ENCODE measurements around the gene KCNQ5. TPM values are rescaled to one million over a fixed set of nuclear protein-coding genes. Genes with fewer than 3 reads are reported as not detected.

The KCNQ5 gene
- total and polyA plus RNA-seq, 4 donors = 0.15 to 8.1 (median 2.4) TPM

GRCh38 chr6:72677740-72678139 lies 55.9 kb downstream of the KCNQ5 start:
- intact Hi-C loops (cut with DNase I) = no loop called here
- Histone ChIP-seq H3K27ac (ENCODE audit: low read depth in 1 of 2, low read length in 2 of 2) (no peak overlapping the region), H3K36me3 (ENCODE audit: control insufficient read depth in 1 of 2, insufficient read depth in 2 of 2, low read length in 1 of 2) (no peaks in the 10 kb centered on the region), H3K4me1 (ENCODE audit: control insufficient read depth in 1 of 2, insufficient read depth in 2 of 2, low read length in 2 of 2) (no peaks in the 10 kb centered on the region), H3K4me3 (ENCODE audit: low read length in 2 of 2) (no peak overlapping the region), H3K9me3 (ENCODE audit: control insufficient read depth, low read length) (no peaks in the 10 kb centered on the region), H3K27me3 (ENCODE audit: control insufficient read depth in 1 of 2, insufficient read depth in 2 of 2, low read length in 1 of 2) (no peaks in the 10 kb centered on the region)
- 83 to 86% methylated on average over 1 of the region's 1 CpG for WGBS, 2 donors
- no peak for DNase-seq
- no peak for ATAC-seq (ENCODE audit: low FRiP score)

GRCh38 chr6:72683797-72684196 lies 61.9 kb downstream of the KCNQ5 start:
- intact Hi-C loops (cut with DNase I) = no loop called here
- no peak for ATAC-seq (ENCODE audit: low FRiP score)
- Histone ChIP-seq H3K9me3 (ENCODE audit: control insufficient read depth, low read length) (no peaks in the 10 kb centered on the region), H3K4me3 (ENCODE audit: low read length in 2 of 2) (no peak overlapping the region), H3K36me3 (ENCODE audit: control insufficient read depth in 1 of 2, insufficient read depth in 2 of 2, low read length in 1 of 2) (no peaks in the 10 kb centered on the region), H3K4me1 (ENCODE audit: control insufficient read depth in 1 of 2, insufficient read depth in 2 of 2, low read length in 2 of 2) (peaks cover 0 to 1% of the 10 kb centered on the region in 2 donors), H3K27me3 (ENCODE audit: control insufficient read depth in 1 of 2, insufficient read depth in 2 of 2, low read length in 1 of 2) (no peaks in the 10 kb centered on the region), H3K27ac (ENCODE audit: low read depth in 1 of 2, low read length in 2 of 2) (no peak overlapping the region)
- no peak for DNase-seq
- WGBS, 2 donors = 98% methylated on average over 3 of the region's 3 CpGs

GRCh38 chr6:72689107-72689954 lies 67.5 kb downstream of the KCNQ5 start:
- Histone ChIP-seq H3K4me3 (ENCODE audit: low read length in 2 of 2) (no peak overlapping the region), H3K9me3 (ENCODE audit: control insufficient read depth, low read length) (no peaks in the 10 kb centered on the region), H3K27me3 (ENCODE audit: control insufficient read depth in 1 of 2, insufficient read depth in 2 of 2, low read length in 1 of 2) (no peaks in the 10 kb centered on the region), H3K27ac (ENCODE audit: low read depth in 1 of 2, low read length in 2 of 2) (no peak overlapping the region), H3K4me1 (ENCODE audit: control insufficient read depth in 1 of 2, insufficient read depth in 2 of 2, low read length in 2 of 2) (no peaks in the 10 kb centered on the region), H3K36me3 (ENCODE audit: control insufficient read depth in 1 of 2, insufficient read depth in 2 of 2, low read length in 1 of 2) (no peaks in the 10 kb centered on the region)
- no peak for DNase-seq
- 78 to 80% methylated on average over 7 of the region's 7 CpGs for WGBS, 2 donors
- ATAC-seq (ENCODE audit: low FRiP score) = no peak
- intact Hi-C loops (cut with DNase I) = no loop called here

- no peak for DNase-seq
- H3K36me3 ChIP-seq (ENCODE audit: control insufficient read depth in 1 of 2, insufficient read depth in 2 of 2, low read length in 1 of 2) = peaks cover 0 to 3% of the 10 kb centered on the region in 2 donors
- no peak for ATAC-seq (ENCODE audit: low FRiP score)
- H3K4me3 ChIP-seq (ENCODE audit: low read length in 2 of 2) = no peak overlapping the region
- no peaks in the 10 kb centered on the region for H3K27me3 ChIP-seq (ENCODE audit: control insufficient read depth in 1 of 2, insufficient read depth in 2 of 2, low read length in 1 of 2)
- no peaks in the 10 kb centered on the region for H3K9me3 ChIP-seq (ENCODE audit: control insufficient read depth, low read length)
- no peaks in the 10 kb centered on the region for H3K4me1 ChIP-seq (ENCODE audit: control insufficient read depth in 1 of 2, insufficient read depth in 2 of 2, low read length in 2 of 2)
- no peak overlapping the region for H3K27ac ChIP-seq (ENCODE audit: low read depth in 1 of 2, low read length in 2 of 2)
- 87 to 88% methylated on average over 6 of the region's 6 CpGs for WGBS, 2 donors
- intact Hi-C loops (cut with DNase I) = no loop called here
Measured at GRCh38 chr6:72691249-72691648, 69.4 kb downstream of the KCNQ5 start.

- DNase-seq = no peak
- H3K4me3 ChIP-seq (ENCODE audit: low read length in 2 of 2) = no peak overlapping the region
- ATAC-seq (ENCODE audit: low FRiP score) = no peak
- 95 to 99% methylated on average over 3 of the region's 3 CpGs for WGBS, 2 donors
- no peaks in the 10 kb centered on the region for H3K4me1 ChIP-seq (ENCODE audit: control insufficient read depth in 1 of 2, insufficient read depth in 2 of 2, low read length in 2 of 2)
- no peaks in the 10 kb centered on the region for H3K27me3 ChIP-seq (ENCODE audit: control insufficient read depth in 1 of 2, insufficient read depth in 2 of 2, low read length in 1 of 2)
- no peaks in the 10 kb centered on the region for H3K9me3 ChIP-seq (ENCODE audit: control insufficient read depth, low read length)
- H3K27ac ChIP-seq (ENCODE audit: low read depth in 1 of 2, low read length in 2 of 2) = no peak overlapping the region
- H3K36me3 ChIP-seq (ENCODE audit: control insufficient read depth in 1 of 2, insufficient read depth in 2 of 2, low read length in 1 of 2) = peaks cover 0 to 3% of the 10 kb centered on the region in 2 donors
- intact Hi-C loops (cut with DNase I) = no loop called here
Measured at GRCh38 chr6:72696055-72696454, 74.2 kb downstream of the KCNQ5 start.

GRCh38 chr6:72699159-72699558 lies 77.3 kb downstream of the KCNQ5 start:
- 78 to 81% methylated on average over 1 of the region's 1 CpG for WGBS, 2 donors
- DNase-seq = no peak
- intact Hi-C loops (cut with DNase I) = no loop called here
- Histone ChIP-seq H3K27me3 (ENCODE audit: control insufficient read depth in 1 of 2, insufficient read depth in 2 of 2, low read length in 1 of 2) (no peaks in the 10 kb centered on the region), H3K4me3 (ENCODE audit: low read length in 2 of 2) (no peak overlapping the region), H3K27ac (ENCODE audit: low read depth in 1 of 2, low read length in 2 of 2) (no peak overlapping the region), H3K36me3 (ENCODE audit: control insufficient read depth in 1 of 2, insufficient read depth in 2 of 2, low read length in 1 of 2) (peaks cover 0 to 3% of the 10 kb centered on the region in 2 donors), H3K4me1 (ENCODE audit: control insufficient read depth in 1 of 2, insufficient read depth in 2 of 2, low read length in 2 of 2) (no peaks in the 10 kb centered on the region), H3K9me3 (ENCODE audit: control insufficient read depth, low read length) (no peaks in the 10 kb centered on the region)
- ATAC-seq (ENCODE audit: low FRiP score) = no peak

GRCh38 chr6:72702421-72702820 lies 80.6 kb downstream of the KCNQ5 start:
- no peaks in the 10 kb centered on the region for H3K9me3 ChIP-seq (ENCODE audit: control insufficient read depth, low read length)
- no peak overlapping the region for H3K4me3 ChIP-seq (ENCODE audit: low read length in 2 of 2)
- no peak overlapping the region for H3K27ac ChIP-seq (ENCODE audit: low read depth in 1 of 2, low read length in 2 of 2)
- intact Hi-C loops (cut with DNase I) = no loop called here
- H3K36me3 ChIP-seq (ENCODE audit: control insufficient read depth in 1 of 2, insufficient read depth in 2 of 2, low read length in 1 of 2) = no peaks in the 10 kb centered on the region
- H3K27me3 ChIP-seq (ENCODE audit: control insufficient read depth in 1 of 2, insufficient read depth in 2 of 2, low read length in 1 of 2) = no peaks in the 10 kb centered on the region
- 80 to 85% methylated on average over 3 of the region's 3 CpGs for WGBS, 2 donors
- H3K4me1 ChIP-seq (ENCODE audit: control insufficient read depth in 1 of 2, insufficient read depth in 2 of 2, low read length in 2 of 2) = no peaks in the 10 kb centered on the region
- ATAC-seq (ENCODE audit: low FRiP score) = no peak
- DNase-seq = no peak

GRCh38 chr6:72703093-72703492 lies 81.2 kb downstream of the KCNQ5 start:
- Histone ChIP-seq H3K27me3 (ENCODE audit: control insufficient read depth in 1 of 2, insufficient read depth in 2 of 2, low read length in 1 of 2) (no peaks in the 10 kb centered on the region), H3K27ac (ENCODE audit: low read depth in 1 of 2, low read length in 2 of 2) (no peak overlapping the region), H3K4me3 (ENCODE audit: low read length in 2 of 2) (no peak overlapping the region), H3K9me3 (ENCODE audit: control insufficient read depth, low read length) (no peaks in the 10 kb centered on the region), H3K36me3 (ENCODE audit: control insufficient read depth in 1 of 2, insufficient read depth in 2 of 2, low read length in 1 of 2) (no peaks in the 10 kb centered on the region), H3K4me1 (ENCODE audit: control insufficient read depth in 1 of 2, insufficient read depth in 2 of 2, low read length in 2 of 2) (no peaks in the 10 kb centered on the region)
- 85 to 95% methylated on average over 2 of the region's 2 CpGs for WGBS, 2 donors
- DNase-seq (no peak), ATAC-seq (ENCODE audit: low FRiP score) (no peak)
- intact Hi-C loops (cut with DNase I) = no loop called here

- intact Hi-C loops (cut with DNase I) = no loop called here
Measured at GRCh38 chr6:72704979-72705378, 83.1 kb downstream of the KCNQ5 start.

More at GRCh38 chr6:72704979-72705378, 83.1 kb downstream of the KCNQ5 start:
- DNase-seq = no peak
- ATAC-seq (ENCODE audit: low FRiP score) = no peak
- Histone ChIP-seq H3K27ac (ENCODE audit: low read depth in 1 of 2, low read length in 2 of 2) (no peak overlapping the region), H3K4me3 (ENCODE audit: low read length in 2 of 2) (no peak overlapping the region), H3K9me3 (ENCODE audit: control insufficient read depth, low read length) (no peaks in the 10 kb centered on the region), H3K4me1 (ENCODE audit: control insufficient read depth in 1 of 2, insufficient read depth in 2 of 2, low read length in 2 of 2) (no peaks in the 10 kb centered on the region), H3K27me3 (ENCODE audit: control insufficient read depth in 1 of 2, insufficient read depth in 2 of 2, low read length in 1 of 2) (no peaks in the 10 kb centered on the region), H3K36me3 (ENCODE audit: control insufficient read depth in 1 of 2, insufficient read depth in 2 of 2, low read length in 1 of 2) (no peaks in the 10 kb centered on the region)
- WGBS, 2 donors = 93 to 94% methylated on average over 4 of the region's 4 CpGs

Data from aorta (tissue), 5 donors.